ENCODE data around the gene GRID2. TPM values are rescaled to one million over a fixed set of nuclear protein-coding genes. Genes with fewer than 3 reads are reported as not detected.

The GRID2 gene
- total and polyA plus RNA-seq, 4 donors: under 0.01 to 0.02 TPM; not detected in 2

- no peak for DNase-seq (ENCODE audit: low spot score)
- Histone ChIP-seq H3K4me3 (ENCODE audit: low read depth in 1 of 3, low read length in 3 of 3) (no peak overlapping the region), H3K9me3 (ENCODE audit: control insufficient read depth in 4 of 4, low read length in 3 of 4) (no peaks in the 10 kb centered on the region), H3K9ac (ENCODE audit: low read depth in 1 of 2, low read length in 2 of 2) (no peak overlapping the region), H3K27ac (ENCODE audit: low read depth in 1 of 2, low read length in 2 of 2) (no peak overlapping the region), H3K36me3 (ENCODE audit: control insufficient read depth in 4 of 4, insufficient read depth in 3 of 4, low read depth in 1 of 4, low read length in 3 of 4) (no peaks in the 10 kb centered on the region), H3K4me1 (ENCODE audit: control insufficient read depth in 4 of 4, insufficient read depth in 4 of 4, low read length in 3 of 4) (peaks cover 7 to 18% (median 12%) of the 10 kb centered on the region in 4 donors), H3K27me3 (ENCODE audit: control insufficient read depth in 4 of 4, insufficient read depth in 4 of 4, low read length in 3 of 4) (peaks cover 4 to 11% (median 8%) of the 10 kb centered on the region in 4 donors)
- no peak for TF ChIP-seq REST (IDR thresholded peaks at IDR 0.05)
- TF ChIP-seq CTCF (IDR thresholded peaks at IDR 0.05; ENCODE audit: low read depth, low read length, missing input control): no peak
- TF ChIP-seq GABPA (IDR thresholded peaks at IDR 0.05 in 1 of 2, conservative IDR thresholded peaks at IDR 0.05 in 1 of 2): no peak
- no peak for TF ChIP-seq FOXA2 (IDR thresholded peaks at IDR 0.05)
- no peak for TF ChIP-seq NR2F2 (IDR thresholded peaks at IDR 0.05)
- 2% methylated on average over 22 of the region's 22 CpGs for WGBS
Observed at GRCh38 chr4:92304121-92304520, 355 bp downstream of the GRID2 start.

GRCh38 chr4:92304606-92305005 is 840 bp downstream of the GRID2 start:
- DNase-seq (ENCODE audit: low spot score): no peak
- no peak overlapping the region for H3K4me3 ChIP-seq (ENCODE audit: low read depth in 1 of 3, low read length in 3 of 3)
- H3K36me3 ChIP-seq (ENCODE audit: control insufficient read depth in 4 of 4, insufficient read depth in 3 of 4, low read depth in 1 of 4, low read length in 3 of 4): no peaks in the 10 kb centered on the region
- TF ChIP-seq FOXA1 (IDR thresholded peaks at IDR 0.05): no peak
- TF ChIP-seq ATF3 (IDR thresholded peaks at IDR 0.05): no peak
- TF ChIP-seq EGR1 (IDR thresholded peaks at IDR 0.05; ENCODE audit: low read depth in 2 of 2): no peak
- 3% methylated on average over 18 of the region's 18 CpGs for WGBS
- H3K27ac ChIP-seq (ENCODE audit: low read depth in 1 of 2, low read length in 2 of 2): no peak overlapping the region
- no peak overlapping the region for H3K9ac ChIP-seq (ENCODE audit: low read depth in 1 of 2, low read length in 2 of 2)
- H3K4me1 ChIP-seq (ENCODE audit: control insufficient read depth in 4 of 4, insufficient read depth in 4 of 4, low read length in 3 of 4): peaks cover 7 to 18% (median 12%) of the 10 kb centered on the region in 4 donors
- peaks cover 4 to 11% (median 8%) of the 10 kb centered on the region in 4 donors for H3K27me3 ChIP-seq (ENCODE audit: control insufficient read depth in 4 of 4, insufficient read depth in 4 of 4, low read length in 3 of 4)
- no peaks in the 10 kb centered on the region for H3K9me3 ChIP-seq (ENCODE audit: control insufficient read depth in 4 of 4, low read length in 3 of 4)

GRCh38 chr4:92305148-92305877 is 1.5 kb downstream of the GRID2 start:
- Histone ChIP-seq H3K9me3 (ENCODE audit: control insufficient read depth in 4 of 4, low read length in 3 of 4) (no peaks in the 10 kb centered on the region), H3K36me3 (ENCODE audit: control insufficient read depth in 4 of 4, insufficient read depth in 3 of 4, low read depth in 1 of 4, low read length in 3 of 4) (no peaks in the 10 kb centered on the region), H3K9ac (ENCODE audit: low read depth in 1 of 2, low read length in 2 of 2) (no peak overlapping the region), H3K4me3 (ENCODE audit: low read depth in 1 of 3, low read length in 3 of 3) (peak overlapping the region in 1 of 3 donors; percentile 4), H3K27ac (ENCODE audit: low read depth in 1 of 2, low read length in 2 of 2) (no peak overlapping the region), H3K4me1 (ENCODE audit: control insufficient read depth in 4 of 4, insufficient read depth in 4 of 4, low read length in 3 of 4) (peaks cover 7 to 18% (median 12%) of the 10 kb centered on the region in 4 donors), H3K27me3 (ENCODE audit: control insufficient read depth in 4 of 4, insufficient read depth in 4 of 4, low read length in 3 of 4) (peaks cover 4 to 11% (median 8%) of the 10 kb centered on the region in 4 donors)
- no peak for DNase-seq (ENCODE audit: low spot score)
- TF ChIP-seq SP1 (IDR thresholded peaks at IDR 0.05) (no peak), RAD21 (IDR thresholded peaks at IDR 0.05) (no peak), EGR1 (IDR thresholded peaks at IDR 0.05; ENCODE audit: low read depth in 2 of 2) (no peak), HNF4A (conservative IDR thresholded peaks at IDR 0.05) (no peak), RXRA (IDR thresholded peaks at IDR 0.05) (no peak), TAF1 (conservative IDR thresholded peaks at IDR 0.05) (no peak), FOXA1 (IDR thresholded peaks at IDR 0.05) (no peak), NR2F2 (IDR thresholded peaks at IDR 0.05) (no peak), CTCF (IDR thresholded peaks at IDR 0.05; ENCODE audit: low read depth, low read length, missing input control) (no peak), MAX (IDR thresholded peaks at IDR 0.05) (no peak), YY1 (IDR thresholded peaks at IDR 0.05) (no peak), HNF4G (IDR thresholded peaks at IDR 0.05) (no peak)
- WGBS: 2% methylated on average over 68 of the region's 68 CpGs

Measured in liver (tissue), 9 donors.